ENCODE data around the gene DNLZ.

DNA sequence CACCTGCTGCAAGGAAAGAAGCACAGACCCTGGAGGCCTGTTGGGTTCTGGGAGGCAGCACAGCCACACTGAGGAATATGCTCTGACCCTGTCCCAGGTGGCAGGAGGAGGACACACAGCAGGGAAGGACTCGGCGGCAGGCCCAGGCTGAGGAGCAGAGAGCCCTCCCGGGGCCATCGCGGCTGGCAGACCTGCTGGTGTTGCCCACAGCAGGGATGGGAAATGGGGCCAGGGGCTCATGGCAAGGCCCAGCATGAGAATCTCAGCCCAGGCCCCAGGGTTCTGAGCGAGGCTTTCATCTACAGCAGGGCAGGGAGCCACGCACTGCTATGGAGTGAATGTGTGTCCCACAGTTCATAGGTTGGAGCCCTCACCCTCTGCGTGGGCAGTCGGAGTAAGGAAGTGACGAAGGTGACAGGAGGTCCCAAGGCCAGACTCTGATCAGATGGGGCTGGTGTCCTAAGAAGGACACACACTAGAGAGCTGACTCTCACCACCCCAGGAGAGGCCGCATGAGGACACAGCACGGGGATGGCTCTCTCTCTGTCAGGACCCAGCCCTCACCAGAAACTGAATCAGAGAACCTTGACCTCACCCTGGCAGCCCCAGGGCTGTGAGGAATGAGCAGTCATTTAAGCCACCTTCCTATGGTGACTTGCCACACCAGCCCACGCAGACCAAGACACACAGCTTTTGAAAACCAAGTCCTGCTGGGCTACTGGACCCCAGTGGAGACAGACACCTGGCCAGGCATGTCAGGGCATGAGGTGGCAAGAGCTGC lies 46.5 kb downstream of the DNLZ start:
- TF ChIP-seq, protein P1, sequence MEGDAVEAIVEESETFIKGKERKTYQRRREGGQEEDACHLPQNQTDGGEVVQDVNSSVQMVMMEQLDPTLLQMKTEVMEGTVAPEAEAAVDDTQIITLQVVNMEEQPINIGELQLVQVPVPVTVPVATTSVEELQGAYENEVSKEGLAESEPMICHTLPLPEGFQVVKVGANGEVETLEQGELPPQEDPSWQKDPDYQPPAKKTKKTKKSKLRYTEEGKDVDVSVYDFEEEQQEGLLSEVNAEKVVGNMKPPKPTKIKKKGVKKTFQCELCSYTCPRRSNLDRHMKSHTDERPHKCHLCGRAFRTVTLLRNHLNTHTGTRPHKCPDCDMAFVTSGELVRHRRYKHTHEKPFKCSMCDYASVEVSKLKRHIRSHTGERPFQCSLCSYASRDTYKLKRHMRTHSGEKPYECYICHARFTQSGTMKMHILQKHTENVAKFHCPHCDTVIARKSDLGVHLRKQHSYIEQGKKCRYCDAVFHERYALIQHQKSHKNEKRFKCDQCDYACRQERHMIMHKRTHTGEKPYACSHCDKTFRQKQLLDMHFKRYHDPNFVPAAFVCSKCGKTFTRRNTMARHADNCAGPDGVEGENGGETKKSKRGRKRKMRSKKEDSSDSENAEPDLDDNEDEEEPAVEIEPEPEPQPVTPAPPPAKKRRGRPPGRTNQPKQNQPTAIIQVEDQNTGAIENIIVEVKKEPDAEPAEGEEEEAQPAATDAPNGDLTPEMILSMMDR (IDR thresholded peaks at IDR 0.05), result no peak
- TF ChIP-seq, protein P2, sequence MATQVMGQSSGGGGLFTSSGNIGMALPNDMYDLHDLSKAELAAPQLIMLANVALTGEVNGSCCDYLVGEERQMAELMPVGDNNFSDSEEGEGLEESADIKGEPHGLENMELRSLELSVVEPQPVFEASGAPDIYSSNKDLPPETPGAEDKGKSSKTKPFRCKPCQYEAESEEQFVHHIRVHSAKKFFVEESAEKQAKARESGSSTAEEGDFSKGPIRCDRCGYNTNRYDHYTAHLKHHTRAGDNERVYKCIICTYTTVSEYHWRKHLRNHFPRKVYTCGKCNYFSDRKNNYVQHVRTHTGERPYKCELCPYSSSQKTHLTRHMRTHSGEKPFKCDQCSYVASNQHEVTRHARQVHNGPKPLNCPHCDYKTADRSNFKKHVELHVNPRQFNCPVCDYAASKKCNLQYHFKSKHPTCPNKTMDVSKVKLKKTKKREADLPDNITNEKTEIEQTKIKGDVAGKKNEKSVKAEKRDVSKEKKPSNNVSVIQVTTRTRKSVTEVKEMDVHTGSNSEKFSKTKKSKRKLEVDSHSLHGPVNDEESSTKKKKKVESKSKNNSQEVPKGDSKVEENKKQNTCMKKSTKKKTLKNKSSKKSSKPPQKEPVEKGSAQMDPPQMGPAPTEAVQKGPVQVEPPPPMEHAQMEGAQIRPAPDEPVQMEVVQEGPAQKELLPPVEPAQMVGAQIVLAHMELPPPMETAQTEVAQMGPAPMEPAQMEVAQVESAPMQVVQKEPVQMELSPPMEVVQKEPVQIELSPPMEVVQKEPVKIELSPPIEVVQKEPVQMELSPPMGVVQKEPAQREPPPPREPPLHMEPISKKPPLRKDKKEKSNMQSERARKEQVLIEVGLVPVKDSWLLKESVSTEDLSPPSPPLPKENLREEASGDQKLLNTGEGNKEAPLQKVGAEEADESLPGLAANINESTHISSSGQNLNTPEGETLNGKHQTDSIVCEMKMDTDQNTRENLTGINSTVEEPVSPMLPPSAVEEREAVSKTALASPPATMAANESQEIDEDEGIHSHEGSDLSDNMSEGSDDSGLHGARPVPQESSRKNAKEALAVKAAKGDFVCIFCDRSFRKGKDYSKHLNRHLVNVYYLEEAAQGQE (IDR thresholded peaks at IDR 0.05; ENCODE audit: insufficient read depth in 1 of 2, low read depth in 2 of 2, low read length in 1 of 2), result no peak
- TF ChIP-seq POLR2AphosphoS5 (IDR thresholded peaks at IDR 0.05; ENCODE audit: low read depth, low read length) (no peak), SIN3A (IDR thresholded peaks at IDR 0.05; ENCODE audit: borderline replicate concordance, insufficient read depth, low read depth, low read length) (no peak), TCF7L2 (IDR thresholded peaks at IDR 0.05; ENCODE audit: low read depth, low read length) (no peak)
